Adrenal gland (tissue), 5 donors: ENCODE data around the gene TRAK2.

Experiments used
- POLR2A ChIP-seq, 2 donors: fragments of 450-650 bp; IDR thresholded peaks; one replicate each; pipeline ENCODE4 v1.6.1; 2017; ENCODE audit warnings: antibody characterized with exemption in 2 of 2, mild to moderate bottlenecking in 2 of 2, moderate library complexity in 1 of 2
- TF ChIP-seq, protein P1 (sequence below), 6 experiments: fragments of 450-650 bp in 4 of 6; fragments of 200-600 bp in 2 of 6; sonication (generic) in 1 of 6; IDR thresholded peaks; 1 replicate in 5 of 6; 2 replicates in 1 of 6; pipeline versions ENCODE4 v1.5.1 to v1.8.0; 2016 to 2021; ENCODE audit warnings: antibody characterized with exemption in 6 of 6, mild to moderate bottlenecking in 2 of 6, moderate library complexity in 1 of 6
- donor health status: DM: no; HTN: no; CAD: no.

- TF ChIP-seq, protein P1, sequence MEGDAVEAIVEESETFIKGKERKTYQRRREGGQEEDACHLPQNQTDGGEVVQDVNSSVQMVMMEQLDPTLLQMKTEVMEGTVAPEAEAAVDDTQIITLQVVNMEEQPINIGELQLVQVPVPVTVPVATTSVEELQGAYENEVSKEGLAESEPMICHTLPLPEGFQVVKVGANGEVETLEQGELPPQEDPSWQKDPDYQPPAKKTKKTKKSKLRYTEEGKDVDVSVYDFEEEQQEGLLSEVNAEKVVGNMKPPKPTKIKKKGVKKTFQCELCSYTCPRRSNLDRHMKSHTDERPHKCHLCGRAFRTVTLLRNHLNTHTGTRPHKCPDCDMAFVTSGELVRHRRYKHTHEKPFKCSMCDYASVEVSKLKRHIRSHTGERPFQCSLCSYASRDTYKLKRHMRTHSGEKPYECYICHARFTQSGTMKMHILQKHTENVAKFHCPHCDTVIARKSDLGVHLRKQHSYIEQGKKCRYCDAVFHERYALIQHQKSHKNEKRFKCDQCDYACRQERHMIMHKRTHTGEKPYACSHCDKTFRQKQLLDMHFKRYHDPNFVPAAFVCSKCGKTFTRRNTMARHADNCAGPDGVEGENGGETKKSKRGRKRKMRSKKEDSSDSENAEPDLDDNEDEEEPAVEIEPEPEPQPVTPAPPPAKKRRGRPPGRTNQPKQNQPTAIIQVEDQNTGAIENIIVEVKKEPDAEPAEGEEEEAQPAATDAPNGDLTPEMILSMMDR (IDR thresholded peaks at IDR 0.05) = no peak
- TF ChIP-seq POLR2A (IDR thresholded peaks at IDR 0.05) = no peak
Observed at GRCh38 chr2:201414099-201415023, 36.9 kb downstream of the TRAK2 start.
